Measurements from ENCODE around the gene TAS1R3. TPM values are rescaled to one million over a fixed set of nuclear protein-coding genes. Genes with fewer than 3 reads are reported as not detected.
A peak's percentile ranks its signal among the peaks of the same experiment; 100 is the strongest.

TAS1R3 gene
- total and polyA plus RNA-seq, 10 of the 15 experiments (the other 5 are each of a cell fraction or from before 2014, with no cell fraction given): 0.04 to 0.51 (median 0.08) TPM; not detected in 3

GRCh38 chr1:1371746-1372711 lies 40.9 kb downstream of the TAS1R3 start (continued):
- TF ChIP-seq BCLAF1 (IDR thresholded peaks at IDR 0.05): no peak
- no peak for TF ChIP-seq STAT3 (IDR thresholded peaks at IDR 0.05; ENCODE audit: low read depth, low read length)
- no peak for TF ChIP-seq TAF1 (IDR thresholded peaks at IDR 0.05; ENCODE audit: borderline replicate concordance, low read depth, low read length)
- TF ChIP-seq TCF3 (IDR thresholded peaks at IDR 0.05; ENCODE audit: borderline replicate concordance, insufficient read depth, low read depth, low read length): peak; percentile 92
- TF ChIP-seq ASH2L (IDR thresholded peaks at IDR 0.05; ENCODE audit: borderline replicate concordance, low read depth): no peak
- no peak for TF ChIP-seq MXI1 (IDR thresholded peaks at IDR 0.05; ENCODE audit: low read depth, low read length)
- no peak for TF ChIP-seq ELK1 (IDR thresholded peaks at IDR 0.05; ENCODE audit: low read depth, low read length)
- no peak for TF ChIP-seq KAT2A (conservative IDR thresholded peaks at IDR 0.05; ENCODE audit: control insufficient read depth, low read depth, low read length)
- peak; percentile 69 for TF ChIP-seq NR2F1 (conservative IDR thresholded peaks at IDR 0.05)
- TF ChIP-seq IKZF1 (conservative IDR thresholded peaks at IDR 0.05): peak; percentile 75
- no peak for TF ChIP-seq SP1 (IDR thresholded peaks at IDR 0.05; ENCODE audit: low read depth, low read length)
- TF ChIP-seq NBN (IDR thresholded peaks at IDR 0.05): no peak
- TF ChIP-seq NR2C1 (IDR thresholded peaks at IDR 0.05): no peak
- TF ChIP-seq SREBF1 (IDR thresholded peaks at IDR 0.05; ENCODE audit: low read length): no peak
- no peak for TF ChIP-seq ZNF384 (IDR thresholded peaks at IDR 0.05; ENCODE audit: borderline replicate concordance, low read depth, low read length)
- TF ChIP-seq WRNIP1 (IDR thresholded peaks at IDR 0.05; ENCODE audit: borderline replicate concordance, low read depth, low read length): no peak
- no peak for TF ChIP-seq ZNF592 (IDR thresholded peaks at IDR 0.05)
- no peak for TF ChIP-seq SRF (IDR thresholded peaks at IDR 0.05; ENCODE audit: low read depth in 2 of 2, low read length in 2 of 2)
- TF ChIP-seq RBBP5 (conservative IDR thresholded peaks at IDR 0.05): no peak
- TF ChIP-seq TCF12 (IDR thresholded peaks at IDR 0.05; ENCODE audit: low read depth, low read length): peak; percentile 84

Data from GM12878 (cell line).